ENCODE results near the gene PLEKHG7.
"Not testable (repeated sequence)": the region's sequence is repeated elsewhere in the genome, so short reads cannot be mapped to it uniquely, and the experiment has no call there.

The PLEKHG7 gene

DNA sequence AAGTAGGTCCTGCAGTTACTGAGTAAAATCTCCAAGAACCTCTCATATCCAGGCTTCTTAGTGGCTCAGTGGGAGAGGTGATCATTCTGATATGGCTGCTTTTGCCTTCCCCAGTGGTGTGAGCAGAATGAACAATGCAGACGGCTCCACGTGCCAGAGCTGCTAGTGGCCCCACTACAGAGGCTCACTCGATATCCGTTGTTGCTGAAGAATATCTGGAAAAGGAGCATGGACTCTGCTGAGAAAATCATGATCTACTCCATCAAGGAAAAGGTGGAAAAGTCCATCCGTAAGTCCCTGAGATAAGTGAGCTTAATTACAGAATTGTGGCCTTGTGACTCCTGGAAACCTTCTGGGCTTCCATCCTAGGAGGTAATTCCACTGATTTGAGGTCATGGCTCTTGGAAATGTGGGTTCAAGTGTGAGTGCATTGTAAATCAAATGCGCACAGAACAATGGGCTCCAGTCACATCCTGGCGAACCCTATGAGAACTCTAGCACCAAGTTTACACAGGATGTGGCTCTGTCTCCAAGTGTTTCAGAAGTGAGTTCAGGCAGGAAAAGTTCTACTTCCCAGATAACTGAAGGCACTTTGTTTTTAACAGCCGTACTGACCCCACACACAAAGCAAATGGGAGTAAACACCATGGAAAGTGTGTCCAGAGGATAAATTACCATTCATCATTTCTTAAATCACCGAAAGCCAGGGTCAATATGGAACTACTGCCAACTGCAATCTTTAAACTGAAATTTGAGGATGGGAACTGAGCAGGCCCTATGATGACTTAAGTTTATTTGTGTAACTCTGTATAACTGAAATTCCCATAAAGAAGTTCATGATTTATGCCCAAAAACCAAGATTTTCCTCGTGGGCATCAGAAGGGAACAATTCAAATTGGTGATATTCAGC, 51.4 kb downstream of the PLEKHG7 start:
- no peak for DNase-seq

DNA sequence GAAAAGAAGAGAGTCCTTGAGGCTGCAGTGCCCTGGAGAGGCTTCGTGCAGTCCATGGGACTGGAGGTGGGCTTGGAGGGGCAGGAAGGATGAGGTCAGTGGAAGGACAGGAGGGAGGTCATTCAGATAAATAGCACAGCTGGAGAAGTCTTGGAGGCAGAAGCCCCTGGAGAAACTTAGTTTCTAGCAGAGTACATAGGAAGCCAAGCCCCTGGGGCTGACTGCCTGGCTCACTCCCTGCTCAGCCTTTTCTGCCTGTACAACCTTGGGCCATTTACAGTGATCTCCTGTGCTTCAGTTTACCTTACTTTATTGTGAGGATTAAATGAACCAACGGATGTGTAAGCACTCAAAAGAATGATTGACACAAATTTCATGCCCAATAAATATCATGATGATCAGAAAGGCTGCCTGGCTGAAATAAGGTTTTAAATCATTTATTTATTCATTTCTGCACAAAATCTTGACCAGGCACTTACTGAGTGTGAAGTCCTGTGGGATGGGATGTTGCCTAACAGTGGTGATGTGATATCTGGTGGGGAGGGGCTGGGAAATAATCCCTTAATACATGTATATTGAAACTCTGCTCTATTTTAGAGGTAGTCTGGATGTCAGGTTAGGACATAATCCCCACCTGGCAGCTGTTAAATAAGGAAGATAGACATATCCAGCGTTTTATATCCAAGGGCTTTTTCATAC, 54.3 kb downstream of the PLEKHG7 start:
- DNase-seq = no peak

DNA sequence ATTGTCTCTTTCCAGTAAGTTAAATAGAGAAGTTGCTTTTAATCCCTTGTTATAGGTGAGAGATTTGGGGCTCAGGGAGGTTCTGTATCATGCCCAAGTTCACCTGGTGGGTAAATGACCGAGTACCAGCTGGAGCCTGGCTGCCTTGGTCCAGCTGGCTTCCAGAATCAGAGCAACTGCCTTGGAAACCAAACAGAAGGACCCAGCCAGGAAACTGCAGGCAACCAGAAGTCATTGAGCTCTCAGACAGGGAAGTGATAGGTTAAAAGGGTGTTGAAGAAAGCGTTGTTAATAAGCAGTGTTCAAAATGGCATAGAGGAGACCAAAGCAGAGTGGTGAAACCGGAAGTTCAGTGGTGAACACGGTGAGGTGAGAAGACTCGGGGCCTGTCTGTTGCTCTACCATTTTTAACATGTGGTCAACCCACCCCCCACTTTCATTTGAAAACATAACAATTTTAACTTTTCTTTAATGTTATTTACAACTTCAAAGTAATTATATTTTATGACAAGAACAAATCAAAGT, 54.9 kb downstream of the PLEKHG7 start:
- DNase-seq = no peak

DNA sequence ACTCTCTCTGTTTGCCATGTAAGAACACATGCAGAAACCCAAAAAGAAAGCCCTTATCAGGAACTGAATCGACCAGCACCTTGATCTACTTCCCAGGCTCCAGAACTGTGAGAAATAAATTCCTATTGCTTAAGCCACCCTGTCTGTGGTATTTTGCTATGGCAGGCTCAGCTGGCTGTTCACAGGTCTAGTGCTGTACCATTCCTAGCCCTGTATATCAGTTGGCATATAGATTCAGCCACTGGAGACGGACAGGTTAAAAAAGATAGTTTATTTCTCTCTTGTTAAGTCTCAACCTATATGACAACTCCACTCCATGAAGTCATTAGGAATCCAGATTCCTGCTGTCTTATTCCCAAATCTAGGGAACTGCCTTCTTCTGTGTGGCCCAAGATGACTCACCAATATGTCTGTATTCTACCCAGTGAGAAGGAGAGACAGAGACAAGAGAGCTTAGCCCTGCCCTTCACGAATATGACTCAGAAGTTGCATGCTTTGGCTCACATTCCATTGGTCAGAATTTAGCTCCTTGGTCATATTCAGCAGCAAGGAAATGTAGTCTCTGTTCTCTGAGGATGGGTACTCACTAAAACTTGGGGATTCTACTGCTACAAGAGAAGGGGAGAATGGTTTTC, 57.0 kb downstream of the PLEKHG7 start:
- no peak for DNase-seq

DNA sequence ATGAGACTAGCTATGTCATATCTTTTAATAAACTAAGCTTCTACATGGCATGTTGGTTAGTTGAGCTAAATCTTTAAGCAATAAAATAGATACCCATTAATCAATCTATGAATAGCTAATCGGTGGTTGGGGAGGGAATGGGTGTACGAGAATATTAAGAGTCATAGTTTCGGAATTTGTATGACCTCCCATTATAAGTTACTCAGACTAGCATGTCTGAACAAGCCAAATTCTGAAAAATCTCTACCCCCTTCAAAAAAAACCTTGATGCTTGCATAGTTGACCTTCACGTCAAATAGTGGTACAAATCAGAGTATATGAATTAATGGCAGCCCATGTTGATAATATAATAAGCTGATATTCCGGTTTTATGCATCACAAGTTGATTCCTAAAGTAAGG, 60.0 kb downstream of the PLEKHG7 start:
- no peak for DNase-seq

DNA sequence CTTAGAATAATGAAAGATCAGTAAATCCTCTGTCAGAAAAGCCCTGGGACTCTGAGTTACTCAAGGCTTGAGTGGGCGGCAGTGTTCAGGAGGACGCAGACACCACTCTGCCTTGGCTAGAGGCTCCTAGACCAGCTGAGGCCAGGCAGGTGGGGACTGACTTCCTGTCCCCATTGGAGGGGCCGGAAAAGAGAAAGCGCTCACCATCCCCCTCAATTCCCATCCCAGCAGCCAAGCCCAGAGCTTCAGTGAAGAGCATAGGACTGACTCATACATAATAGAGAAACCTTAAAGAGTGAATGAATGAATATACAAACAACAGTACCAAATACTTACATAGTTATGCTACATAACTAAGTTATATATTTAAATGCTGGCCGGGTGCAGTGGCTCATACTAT, 62.0 kb downstream of the PLEKHG7 start:
- no peak for DNase-seq

DNA sequence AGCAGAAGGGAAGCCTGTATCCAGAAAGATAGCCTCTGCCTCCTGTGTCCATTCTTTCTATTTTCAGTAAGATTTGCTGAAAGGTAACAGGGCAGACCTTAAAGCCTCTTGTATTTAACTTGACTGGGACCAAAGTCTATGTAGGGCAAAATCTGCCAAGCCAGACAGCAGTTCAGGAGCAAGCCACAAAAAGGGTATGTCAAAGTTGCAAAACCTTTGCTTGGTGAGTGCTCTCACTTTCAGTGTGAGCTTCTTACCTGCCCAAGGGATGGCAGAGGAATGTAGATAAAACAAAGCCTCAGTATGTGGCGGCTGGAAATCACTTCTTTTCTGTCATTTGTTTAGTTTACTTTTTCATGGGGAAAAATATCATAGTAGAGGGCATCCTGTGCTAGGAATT, 63.1 kb downstream of the PLEKHG7 start:
- DNase-seq = no peak

DNA sequence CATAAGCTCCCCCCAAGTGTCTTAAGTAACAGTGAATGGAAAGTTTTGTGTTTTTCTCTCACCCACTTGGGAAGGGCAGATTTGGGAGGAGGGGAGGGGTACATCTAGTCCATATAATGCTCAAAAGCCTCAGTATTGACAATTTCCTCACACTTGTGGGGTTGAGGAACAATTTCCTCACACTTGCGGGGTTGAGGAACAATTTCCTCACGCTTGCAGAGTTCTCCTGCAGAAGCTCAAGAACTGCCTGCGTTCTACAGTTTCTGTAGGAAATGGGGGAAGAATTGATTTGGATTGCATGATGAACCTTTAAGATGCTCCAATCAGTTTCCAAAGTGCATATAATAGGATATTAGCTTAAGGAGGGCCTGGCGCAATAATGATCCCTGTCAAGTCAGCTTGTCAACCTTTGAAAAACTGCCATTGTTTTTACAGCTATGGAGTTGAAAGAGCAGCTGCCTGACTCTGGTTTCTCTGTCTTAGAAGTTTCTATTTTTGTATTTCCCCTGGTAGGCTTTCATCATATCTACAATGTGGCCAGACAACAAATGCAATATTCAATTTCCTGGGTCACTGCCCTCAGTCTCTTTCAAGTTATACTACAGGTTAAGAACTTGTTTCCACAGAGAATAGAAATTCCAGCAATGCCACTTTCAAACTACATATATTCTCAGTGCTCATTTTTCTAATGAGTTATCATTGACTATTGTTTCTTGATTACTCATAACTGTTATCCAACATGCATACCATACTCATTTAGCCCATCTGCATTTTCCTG, 66.5 kb downstream of the PLEKHG7 start:
- no peak for DNase-seq

DNA sequence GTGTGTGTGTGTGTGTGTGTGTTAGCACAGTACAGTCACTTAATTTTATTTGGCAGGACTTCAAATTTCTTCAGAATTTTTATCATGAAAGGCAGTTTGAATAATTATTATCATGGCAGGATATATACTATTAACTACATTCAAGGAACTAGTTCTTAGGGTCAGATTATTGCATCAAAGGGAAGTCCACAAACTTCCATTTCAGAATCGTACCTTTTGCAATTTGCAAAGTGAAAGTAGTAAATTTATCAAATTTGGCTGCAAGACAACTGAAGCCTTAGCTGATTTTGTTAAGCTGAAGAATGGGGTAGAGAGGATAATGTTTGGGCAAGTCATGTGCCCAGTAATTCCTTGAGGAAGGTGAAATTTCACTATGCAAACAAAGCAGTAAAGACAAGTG, 68.2 kb downstream of the PLEKHG7 start:
- DNase-seq = no peak

DNA sequence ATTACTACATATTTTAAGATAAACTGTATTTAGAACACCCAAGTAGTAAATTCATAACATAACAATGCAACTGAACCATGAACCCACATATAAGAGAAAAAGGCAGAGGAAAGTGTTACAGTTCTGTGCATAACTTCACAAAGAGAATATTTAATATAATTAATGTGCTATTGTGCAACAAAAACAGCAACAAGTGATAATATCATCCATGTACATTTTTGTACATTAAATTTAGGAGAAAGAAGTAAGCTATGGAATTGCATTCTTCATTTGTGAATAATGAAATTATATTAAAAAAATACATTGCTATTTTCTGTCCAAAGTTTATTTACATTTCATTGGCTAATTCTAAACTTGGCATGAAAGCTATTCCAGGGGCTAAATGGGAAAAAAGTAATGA, 72.6 kb downstream of the PLEKHG7 start:
- DNase-seq = no peak

DNA sequence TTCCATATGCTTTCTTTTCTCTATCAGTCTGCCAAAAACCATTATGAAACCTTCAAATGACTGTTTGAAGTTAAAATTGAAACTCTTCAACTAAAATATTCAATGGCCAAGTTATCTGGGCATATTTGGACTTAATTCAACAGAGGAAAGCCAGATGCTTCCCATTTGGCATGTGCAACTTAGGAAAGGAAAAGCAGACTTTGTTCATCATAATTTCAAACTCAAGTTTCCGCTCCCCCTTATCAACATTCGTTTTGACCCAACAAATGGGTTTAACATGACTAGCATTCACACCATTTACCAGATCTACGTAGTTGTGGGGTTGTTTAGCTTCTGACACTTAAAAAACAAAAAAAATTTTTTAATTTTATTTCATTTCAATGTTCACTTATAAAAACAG, 75.7 kb downstream of the PLEKHG7 start:
- no peak for DNase-seq

DNA sequence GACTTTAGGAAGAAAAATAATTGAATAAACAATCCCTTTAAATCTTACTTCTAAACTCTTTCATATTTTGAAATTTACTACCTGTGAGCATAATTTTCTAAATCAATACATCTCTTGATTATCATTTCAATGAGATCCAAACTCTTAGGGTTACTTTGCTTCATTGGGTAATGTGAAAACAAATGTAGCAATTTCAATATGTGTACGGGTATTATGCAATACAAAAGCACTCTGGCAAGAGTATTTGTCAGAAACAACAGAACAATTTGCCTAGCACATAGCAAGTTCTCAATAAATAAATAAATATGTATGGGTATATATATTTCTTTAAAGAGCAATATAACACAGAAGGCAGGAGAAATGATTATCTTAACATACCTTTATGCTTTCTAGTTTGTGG, 77.1 kb downstream of the PLEKHG7 start:
- no peak for DNase-seq

DNA sequence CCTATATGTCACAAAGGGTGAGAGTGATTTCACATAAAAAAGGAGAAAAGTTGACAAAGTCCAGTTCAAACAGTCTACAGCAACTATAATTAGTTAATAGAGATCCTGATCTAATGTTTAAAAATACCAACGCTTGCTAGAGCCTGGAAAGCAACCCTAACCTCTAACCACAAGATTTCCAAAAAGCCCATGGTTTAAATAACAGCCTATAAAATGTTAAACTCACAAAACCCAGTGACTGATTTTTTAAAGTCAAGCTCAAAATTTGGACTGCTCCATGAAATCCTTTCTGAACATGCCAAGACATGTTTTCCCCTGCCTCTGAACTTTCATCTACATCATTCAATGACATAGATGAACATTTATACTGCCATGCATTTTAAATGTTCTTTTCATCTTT, 81.6 kb downstream of the PLEKHG7 start:
- DNase-seq = no peak

DNA sequence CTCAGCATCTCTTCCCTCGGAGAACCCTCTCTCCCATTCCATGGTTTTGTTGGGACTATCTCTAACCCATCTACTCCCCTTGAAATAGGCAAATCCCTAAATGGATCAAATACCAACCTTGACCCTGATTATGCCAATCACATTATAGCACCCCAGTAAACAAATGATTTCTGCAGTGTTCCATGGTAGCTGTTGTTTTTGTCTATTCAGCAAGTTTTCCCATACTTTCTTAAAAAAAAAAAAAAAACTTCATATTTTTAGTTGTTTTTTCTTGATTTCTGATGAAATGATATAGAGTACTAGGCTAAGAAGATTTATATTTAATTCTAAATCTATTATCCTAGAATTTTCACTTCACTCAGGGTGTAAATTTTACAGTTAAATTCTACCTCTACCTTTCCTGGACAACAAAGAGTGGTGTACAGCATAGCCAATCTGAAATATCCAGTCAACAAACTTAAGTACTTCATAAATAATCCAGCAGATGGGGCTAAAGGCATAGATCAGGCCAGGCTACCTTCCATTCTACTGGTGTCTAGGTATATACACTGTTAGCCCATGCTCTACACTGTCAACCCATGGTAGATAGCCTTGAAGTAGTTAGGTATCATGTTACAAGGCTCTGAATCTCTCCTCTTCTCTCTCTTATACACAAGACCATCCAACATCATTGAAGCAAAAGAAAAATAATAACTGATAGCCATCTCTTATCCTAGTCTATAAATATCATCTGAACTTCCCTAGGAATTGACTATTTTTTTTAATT, 82.2 kb downstream of the PLEKHG7 start:
- DNase-seq = peak; percentile 13 to 57

DNA sequence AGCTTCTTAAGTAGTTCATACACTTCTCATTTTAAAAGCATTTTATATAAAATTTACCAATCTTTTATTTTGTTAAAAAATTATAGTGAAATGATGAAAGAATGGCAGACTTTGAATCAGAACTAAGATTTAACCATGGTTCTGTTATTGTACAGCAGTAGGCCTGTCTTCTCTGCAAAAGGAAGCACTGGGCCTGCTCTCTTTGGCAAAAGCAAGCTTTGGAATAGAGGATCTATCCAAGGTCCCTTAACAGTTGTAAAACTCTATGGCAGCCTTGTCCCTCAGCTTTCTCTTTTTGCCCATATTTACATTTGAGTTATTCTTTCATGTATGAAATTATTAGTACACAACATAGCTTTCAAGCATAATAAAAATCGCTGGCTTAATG, 82.8 kb downstream of the PLEKHG7 start:
- no peak for DNase-seq

DNA sequence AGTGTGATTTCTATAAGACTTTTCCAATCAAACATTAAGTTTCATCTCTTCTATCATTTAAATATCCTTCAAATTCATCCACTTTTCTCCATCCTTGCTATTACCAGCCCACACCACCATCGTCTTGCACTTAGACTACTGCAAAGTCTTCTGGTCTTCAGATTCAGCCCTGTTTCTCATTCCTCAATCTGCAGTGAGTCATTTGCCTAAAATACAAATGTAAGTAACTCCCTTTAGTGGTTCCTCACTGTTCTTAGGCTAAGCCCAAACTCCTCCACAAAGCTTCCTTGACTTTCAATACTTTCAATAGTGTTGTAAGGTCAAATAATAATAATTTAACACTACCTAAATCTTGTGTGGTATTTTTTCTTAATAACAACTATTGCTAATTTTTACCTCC, 83.3 kb downstream of the PLEKHG7 start:
- DNase-seq = no peak

DNA sequence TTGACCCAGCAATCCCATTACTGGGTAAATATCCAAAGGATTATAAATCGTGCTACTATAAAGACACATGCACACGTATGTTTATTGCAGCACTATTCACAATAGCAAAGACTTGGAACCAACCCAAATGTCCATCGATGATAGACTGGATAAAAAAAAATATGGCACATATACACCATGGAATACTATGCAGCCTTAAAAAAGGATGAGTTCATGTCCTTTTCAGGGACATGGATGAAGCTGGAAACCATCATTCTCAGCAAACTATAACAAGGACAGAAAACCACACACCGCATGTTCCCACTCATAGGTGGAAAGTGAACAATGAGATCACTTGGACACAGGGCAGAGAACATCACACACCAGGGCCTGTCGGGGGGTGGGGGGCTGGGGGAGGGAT, 91.6 kb downstream of the PLEKHG7 start:
- not testable (repeated sequence) for DNase-seq

DNA sequence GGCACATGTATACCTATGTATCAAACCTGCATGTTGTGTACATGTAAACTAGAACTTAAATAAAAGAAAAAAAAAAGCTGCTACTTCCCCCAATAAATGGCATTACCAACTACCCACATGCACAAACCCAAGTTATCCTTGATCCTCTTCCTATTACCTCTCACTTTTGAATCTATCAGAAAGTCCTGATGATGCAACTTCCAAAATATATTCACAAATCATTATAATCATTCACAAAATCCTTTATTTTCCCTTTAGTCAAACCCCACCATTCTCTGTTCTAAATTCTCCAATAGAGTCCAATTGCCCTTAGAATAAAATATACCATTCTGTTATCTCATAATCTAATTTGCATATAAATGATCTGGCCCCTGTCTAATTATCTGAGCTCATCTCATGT, 92.0 kb downstream of the PLEKHG7 start:
- DNase-seq = no peak

DNA sequence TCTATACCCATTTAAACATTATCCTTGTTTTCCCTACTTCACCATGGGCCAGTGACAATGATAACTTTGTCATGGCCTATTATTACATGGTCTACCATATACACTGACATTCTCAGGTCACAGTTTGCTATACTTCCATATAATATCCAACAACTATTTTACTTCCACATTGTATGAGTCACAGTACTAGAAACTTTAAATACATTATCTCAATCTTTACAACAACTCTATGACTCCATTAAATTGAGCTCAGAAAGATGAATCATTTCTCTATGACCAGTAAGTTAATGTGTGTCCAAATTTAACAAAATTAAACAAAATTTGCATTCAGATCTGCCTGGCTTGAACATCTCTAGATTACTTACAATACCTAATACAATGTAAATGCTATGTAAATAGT, 93.9 kb downstream of the PLEKHG7 start:
- DNase-seq = no peak

DNA sequence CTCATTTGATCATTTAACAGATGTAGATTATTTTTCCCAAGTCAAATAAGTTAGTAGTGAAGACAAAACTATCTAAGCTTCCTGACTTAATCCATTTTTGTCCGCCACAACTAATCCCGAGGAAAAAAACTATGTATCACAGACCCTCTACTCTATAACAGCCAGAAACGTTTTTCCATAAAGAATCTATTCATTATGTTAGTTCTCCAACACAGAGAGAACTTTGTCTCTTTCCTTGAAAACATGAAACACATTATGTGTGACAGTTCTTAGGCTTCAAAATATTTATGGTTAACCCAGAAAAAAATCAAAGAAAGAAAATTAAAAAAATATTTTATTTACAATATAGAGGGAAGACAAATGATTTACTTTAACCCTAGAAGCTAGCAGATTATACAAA, 100.1 kb downstream of the PLEKHG7 start:
- no peak for DNase-seq

DNA sequence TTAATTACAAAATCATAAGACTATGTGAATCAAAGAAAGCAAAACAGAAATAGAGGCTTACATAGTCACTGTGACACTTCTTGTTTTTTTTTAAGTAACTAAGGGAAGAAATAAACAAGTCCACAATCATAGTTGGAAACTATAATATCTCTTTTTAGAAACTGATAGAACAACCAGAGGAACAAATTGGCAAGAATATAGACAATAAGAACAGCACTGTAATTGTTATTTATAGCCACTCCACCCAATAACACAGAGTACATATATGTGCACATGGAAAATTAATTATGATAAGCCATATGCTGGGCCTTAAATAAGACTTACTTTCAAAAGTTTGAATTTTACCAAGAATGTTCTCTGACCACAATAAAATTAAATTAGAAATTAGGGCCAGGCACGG, 101.1 kb downstream of the PLEKHG7 start:
- no peak for DNase-seq

DNA sequence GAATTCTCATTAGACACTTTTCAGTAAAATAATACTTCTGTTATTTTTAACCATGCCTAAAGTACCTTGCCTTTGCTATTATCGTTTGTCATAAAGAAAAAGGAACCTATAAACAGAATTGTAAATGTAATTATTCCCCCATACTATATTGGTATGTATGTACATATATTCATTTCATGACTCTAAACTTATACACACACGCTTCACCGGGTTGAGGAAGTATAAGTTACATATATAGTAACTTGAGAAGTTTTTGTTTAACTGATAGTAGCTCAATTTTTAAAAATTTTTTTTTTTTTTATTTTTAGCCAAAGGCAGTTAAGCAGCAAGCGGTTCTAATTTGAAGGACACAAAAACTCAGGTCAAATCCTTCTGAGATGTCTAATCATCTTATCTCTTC, 107.6 kb downstream of the PLEKHG7 start:
- no peak for DNase-seq

All from NCI-H187 (cell line).